Measurements from ENCODE around the gene NOTCH2.
"Not testable (repeated sequence)": the region's sequence is repeated elsewhere in the genome, so short reads cannot be mapped to it uniquely, and the experiment has no call there.

Gene NOTCH2

DNA sequence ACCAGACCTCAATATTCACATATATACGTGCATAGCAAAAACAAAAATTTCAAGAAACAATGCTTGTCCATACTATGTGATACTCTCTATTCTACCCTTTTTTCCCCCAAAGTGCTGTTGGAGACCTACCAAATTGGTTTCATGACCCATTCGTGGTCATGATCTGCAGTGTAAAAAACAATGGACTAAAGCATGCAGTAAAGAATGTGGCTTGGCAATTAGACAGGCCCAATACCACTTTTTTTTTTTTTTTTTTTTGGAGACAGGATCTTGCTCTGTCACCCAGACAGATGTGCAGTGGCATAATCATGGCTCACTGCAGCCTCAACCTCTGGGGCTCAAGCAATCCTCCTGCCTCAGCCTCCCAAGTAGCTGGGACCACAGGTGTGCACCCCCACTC, 21.3 kb downstream of the NOTCH2 start:
- not testable (repeated sequence) for DNase-seq

DNA sequence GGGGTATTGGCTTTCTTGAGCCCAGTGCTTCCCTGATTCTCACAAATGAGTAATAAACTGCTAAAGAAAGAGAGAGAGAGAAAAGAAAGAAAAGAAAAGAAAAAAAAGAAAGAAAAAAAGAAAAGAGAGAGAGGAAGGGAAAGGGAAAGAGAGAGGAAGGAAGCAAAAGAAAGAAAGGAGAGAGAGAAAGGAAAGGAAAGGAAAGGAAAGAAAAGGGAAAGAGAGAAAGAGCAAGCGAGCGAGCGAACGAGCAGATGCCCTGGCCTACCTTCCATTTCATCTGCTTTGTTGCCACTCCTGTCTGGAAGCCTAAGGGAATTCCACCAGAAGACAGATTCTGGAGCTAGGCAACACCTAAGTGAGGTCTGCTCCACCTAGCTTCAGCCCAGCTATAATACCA, 27.7 kb downstream of the NOTCH2 start:
- not testable (repeated sequence) for DNase-seq

DNA sequence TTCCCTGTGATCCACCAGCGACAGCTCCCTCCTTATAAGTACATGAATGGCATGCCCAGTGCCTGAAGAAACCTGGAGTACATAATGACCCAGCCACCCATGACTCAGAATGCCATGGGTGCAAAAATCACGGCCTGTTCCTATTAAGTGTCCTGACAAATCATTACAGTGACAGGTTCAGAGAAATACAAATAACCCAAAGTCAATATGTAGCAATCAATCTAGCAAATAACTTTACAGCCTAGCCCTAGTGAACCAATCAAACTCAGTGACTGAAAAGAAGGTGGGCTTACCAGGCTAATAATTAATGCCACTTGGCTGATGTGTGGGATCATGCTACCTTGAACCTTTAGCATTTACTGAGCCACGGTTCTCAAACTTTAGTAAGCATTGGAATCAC, 37.2 kb downstream of the NOTCH2 start:
- DNase-seq, result not testable (repeated sequence)

DNA sequence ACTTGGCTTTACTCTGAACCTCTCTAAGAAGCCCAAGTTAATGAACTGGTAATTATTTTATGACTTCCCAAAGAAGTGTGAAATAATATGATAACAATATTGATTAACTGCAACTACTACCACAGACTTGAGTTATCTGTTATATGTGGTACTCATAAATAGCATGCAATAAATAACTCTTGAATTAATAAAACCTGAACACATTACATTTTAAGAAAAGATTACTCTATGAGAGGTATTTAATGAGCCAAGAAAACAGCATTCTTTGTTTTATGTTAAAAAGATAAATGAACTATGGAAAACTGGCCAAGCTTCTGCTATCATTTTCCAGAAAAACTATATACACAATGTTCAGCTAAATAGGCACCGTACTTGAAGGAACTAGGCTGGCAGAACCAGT, 45.7 kb downstream of the NOTCH2 start:
- not testable (repeated sequence) for DNase-seq

DNA sequence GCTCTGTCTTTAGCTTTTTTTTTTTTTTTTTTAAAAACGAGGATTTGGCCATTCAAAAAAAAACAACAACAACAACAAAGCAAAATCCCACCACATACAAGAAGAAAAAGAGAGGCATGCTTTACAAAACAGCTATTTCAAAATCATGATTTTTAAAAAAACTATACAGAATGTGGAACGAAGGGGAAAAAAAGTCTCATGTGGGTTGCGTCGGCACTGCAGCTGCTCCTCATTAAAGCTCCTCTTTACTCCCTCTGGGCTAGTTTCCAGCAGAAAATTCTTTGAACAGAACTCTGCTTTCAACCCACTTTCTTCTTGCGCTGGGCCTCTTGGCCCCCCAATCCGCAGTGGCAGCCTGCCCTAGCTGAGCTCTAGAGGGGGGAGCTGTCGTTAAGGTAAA, 54.5 kb downstream of the NOTCH2 start:
- not testable (repeated sequence) for DNase-seq

DNA sequence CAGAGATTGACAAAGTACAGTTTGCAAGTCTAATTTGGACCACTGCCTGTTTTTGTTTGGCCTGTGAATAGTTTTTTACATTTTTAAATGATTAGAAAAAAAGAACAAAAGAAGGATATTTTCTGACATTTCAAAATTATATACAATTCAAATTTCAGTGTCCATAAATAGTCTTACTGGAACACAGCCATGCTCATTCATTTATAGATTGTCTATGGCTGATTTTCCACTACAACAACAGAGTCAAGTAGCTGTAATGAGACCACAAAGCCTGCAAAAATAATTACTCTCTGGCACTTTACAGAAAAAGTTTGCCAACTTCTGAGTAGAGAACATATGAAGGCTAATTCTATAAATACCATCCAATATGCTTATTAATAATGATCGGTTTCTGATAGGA, 61.1 kb downstream of the NOTCH2 start:
- not testable (repeated sequence) for DNase-seq

DNA sequence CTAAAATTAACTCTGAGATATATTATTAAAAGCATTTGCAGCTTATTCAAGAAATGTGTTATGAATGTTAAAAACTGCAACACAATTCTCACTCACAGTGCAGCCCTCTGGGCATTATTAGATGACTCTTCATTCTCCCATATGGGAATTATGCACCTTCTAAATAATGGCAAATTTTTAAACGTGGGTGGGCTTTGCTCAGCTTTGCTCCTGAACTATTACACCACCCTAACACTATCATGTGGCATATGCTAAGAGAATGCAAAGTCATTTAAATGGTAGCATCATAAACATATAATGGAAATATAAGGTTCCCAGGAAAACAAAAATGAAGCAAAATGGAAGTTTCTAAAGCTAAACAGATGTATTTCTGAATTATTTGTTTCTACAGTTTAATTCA, 61.6 kb downstream of the NOTCH2 start:
- DNase-seq, result not testable (repeated sequence)

DNA sequence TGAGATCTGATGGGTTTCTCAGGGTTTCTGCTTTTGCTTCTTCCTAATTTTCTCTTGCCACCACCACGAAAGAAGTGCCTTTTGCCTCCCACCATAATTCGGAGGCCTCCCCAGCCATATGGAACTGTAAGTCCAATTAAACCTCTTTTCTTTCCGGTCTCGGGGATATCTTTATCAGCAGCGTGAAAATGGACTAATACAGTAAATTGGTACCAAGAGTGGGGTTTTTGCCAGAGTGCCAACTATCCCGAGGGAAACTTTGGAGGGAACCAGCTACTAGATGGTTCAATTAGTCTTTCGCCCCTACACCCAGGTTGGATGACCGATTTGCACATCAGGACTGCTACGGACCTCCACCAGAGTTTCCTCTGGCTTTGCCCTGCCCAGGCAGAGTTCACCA, 68.4 kb downstream of the NOTCH2 start:
- DNase-seq, result not testable (repeated sequence)

DNA sequence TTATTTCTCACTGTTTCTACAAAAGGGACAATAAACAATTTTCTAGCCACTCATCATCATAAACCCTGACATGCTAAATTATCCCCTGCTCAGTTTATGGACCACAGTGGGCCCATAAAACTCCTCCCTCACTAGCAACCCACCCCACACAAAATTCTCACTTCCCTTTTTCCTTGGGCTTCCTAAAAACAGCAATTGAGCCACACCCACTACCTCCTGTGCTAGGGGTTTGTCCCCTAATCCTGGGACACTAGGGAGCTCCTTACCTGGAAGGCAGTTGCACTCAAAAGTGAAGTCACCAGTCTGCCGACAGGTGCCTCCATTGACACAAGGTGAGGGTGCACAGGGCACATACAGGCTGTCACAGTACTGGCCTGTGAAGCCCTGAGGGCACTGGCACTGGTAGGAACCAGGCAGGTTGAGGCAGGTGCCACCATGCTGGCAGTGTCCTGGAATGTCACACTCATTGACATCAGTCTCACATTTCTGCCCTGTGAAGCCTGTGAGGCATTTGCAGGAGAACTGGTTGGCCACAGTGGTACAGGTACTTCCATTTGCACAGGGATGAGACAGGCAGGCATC, 72.6 kb downstream of the NOTCH2 start:
- not testable (repeated sequence) for DNase-seq

DNA sequence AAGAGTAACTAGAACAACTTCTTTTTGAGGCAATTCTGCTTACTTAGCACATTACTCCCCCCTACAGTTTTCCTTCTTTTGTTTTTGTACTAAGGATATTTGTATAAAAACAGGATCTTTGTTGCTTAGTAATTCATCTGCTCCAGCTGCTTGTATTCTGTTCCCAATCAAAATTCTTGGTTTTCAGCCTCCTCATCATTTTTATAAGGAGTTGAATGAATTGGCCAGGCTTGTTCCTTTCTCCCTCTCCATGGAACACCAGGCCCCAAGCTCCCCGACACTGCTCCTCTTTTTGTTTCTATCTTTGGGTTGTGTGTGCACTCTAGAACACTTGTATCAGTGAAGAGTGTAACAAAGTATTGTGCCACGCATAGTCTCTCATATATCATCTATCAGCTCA, 73.5 kb downstream of the NOTCH2 start:
- DNase-seq, result not testable (repeated sequence)

DNA sequence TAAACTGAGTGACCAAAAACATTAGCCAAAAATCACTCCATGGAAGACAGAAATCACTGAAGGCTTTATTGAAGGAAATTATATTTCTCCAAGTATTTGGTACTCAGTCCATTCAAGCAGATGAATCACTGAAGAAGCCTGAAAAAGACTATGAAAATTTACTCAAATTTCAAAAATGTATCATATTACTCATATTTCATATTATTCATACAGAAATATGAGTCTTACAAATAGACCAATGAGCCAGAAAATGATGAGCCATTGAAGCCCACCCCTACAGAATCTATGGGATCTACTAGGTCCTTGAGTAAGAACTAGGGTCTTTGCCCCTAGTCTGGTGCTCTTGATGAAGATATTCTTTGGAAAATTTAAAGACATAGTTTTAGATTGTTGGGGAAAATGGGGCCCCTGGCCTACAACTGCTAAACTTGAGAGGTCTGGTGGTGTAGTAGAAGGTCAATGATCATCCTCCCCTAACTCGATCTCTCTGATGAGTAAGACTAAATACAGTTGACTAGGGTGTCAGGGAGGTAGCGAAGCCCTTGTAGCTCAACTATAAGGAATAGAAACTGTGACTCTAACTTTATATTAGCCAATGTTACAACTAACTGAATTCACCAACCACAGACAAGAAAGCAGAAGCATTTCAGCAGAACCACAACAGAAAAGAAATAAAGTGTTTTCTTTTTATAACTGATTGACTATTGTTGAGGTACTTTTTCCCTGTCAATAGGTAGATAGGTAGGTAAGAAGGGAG, 81.0 kb downstream of the NOTCH2 start:
- no peak for DNase-seq

DNA sequence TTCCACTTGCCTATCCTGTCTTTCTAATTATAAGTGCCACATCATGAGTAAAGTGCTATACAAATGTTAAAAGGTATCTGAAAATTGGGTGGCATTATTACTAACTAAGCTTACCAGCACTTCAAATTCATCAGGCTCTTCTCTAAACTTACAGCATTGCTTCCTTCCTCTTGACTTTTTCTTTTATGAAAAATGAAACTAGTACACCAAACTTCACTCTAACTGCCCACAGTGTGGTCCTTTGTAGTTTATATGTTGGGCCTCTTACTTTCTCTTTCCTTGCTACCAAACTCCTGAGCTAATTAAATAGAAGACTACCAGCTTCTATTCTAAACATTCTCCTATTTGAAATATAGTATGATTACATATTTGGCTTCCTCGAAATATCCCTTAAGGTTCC, 81.8 kb downstream of the NOTCH2 start:
- DNase-seq, result no peak

DNA sequence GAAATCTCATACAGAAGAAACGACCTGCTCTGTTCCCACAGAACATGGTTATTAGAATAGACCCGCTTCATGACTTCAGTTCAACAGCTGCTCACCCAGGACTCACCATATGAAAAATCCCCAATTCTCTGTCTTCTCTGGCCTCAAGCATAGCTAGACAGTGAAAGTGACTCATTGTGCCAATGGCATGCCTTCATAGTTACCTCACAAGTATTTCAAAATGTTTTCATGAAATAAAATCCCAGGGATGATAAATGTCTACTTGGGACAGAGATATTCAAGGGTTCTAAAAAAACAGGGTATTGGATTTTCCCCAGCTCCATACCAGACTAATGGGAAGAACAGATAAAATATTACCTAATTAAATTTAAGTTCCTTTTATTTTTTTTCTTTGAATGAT, 82.3 kb downstream of the NOTCH2 start:
- DNase-seq, result no peak

DNA sequence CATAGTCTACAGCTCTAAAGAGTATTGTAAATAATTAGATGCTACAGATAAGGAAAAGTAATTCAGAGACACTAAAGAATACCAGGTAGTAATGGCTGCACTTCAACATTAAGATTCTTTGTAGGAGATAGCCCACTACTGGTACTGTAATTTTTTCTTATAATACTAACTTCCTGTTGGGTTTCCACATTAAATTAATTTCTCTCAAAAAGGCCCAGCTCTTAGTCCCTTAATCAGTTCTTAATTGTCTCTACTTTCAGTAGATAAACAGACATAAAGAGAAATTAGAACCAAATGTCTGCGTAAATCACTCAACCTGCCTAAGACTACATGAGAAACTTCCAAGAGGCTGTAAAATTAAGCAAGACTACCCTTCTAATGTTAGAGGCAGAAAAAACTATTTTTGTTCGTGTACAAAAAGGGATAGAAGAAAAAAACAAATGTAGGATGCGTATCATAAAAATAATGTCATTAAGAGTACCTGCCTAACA, 83.4 kb downstream of the NOTCH2 start:
- no peak for DNase-seq

DNA sequence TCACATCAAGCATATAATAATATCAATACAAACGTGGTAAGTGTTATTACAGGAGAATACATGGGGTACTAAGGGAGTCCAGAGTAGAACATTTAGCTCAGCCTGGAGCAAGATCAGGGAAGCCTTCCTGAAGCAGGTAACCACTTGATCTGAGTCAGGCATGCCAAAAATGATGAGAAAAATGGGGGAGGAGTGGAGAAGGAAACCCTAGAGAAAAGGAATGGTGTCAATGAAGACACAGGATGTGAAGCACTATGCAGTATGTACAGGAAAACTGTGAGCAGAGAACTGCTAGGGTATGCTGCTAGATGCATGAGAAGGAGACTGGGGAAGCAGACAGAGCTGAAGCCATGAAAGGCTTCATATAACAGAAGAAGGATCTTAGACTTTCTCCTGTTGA, 84.7 kb downstream of the NOTCH2 start:
- DNase-seq, result no peak

DNA sequence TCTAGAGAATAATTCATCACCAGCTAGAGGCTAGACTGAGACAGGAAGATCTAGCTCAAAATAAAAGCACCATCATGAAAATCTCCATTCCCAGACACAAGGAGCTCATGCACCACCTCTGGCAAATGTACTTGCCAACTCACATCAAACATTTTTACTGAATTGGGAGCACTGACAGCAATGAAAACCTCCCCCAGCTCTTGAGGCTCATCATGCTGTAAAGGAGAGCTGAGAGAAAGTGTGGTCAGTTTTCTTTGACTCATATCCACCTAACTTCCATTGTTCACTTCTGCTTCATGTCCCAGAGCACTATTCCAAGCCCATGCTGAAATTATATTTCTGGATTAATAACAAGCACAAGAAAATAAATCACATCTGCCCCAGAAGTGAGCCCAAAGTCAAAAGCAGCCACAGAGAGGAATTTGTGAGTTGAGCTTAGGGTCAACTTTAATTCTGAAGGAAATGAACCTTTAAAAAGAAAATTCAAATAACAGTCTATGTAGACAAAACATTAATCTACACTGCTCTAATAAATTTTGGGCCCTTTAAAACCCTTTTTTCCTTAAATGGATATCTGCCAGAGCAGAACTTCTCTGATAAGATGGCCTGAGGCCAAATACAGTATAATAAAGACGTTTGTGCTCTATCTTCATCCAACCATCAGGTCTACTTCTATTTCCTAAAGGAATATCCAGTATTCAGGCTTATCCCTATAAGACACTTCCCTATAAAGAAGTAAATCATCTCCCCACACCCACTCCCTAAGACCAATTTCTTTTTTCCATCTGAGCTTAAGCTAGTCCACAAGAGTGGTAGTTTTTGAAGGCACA, 87.3 kb downstream of the NOTCH2 start:
- no peak for DNase-seq

DNA sequence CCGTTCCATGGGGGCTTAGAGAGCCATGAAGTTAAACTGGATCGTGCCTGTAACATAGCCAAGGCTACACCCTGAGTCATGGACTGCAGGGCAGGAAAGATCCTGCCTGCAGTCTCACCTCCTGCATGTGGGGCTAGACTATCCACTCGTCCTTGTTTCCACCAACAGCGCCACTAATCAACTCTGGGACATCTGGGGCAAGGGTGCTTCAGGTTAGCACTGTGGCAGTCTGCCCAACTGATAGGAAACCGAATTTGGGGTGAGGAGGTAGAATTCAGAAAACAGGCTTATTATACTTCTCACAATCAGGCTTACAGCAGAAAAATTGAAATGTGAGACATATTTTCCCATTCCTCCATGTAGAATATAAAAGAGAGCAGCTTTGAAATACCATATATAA, 88.0 kb downstream of the NOTCH2 start:
- DNase-seq, result no peak

DNA sequence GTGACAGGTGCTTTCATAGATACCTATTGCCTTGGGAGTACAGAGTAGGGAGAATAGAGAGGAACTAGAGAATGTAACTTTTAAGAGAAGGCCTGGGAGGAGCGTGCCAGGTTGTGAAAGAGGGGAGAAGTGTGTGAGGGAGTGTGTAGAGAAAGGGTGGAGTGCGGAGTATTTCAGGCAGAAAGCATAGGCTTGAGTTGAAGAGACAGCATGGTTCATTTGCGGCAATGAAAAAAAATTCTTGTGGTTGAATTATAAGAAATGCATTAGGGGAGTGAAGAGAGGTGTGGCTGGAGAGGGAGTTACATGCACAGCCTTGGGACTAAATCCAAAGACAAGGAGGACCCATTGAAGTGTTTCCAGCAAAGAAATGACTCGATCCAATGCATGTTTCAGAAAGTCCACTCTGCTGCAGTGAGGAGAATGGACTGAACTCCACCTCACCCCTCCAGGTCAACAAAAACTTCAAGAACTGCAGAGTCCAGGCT, 91.4 kb downstream of the NOTCH2 start:
- no peak for DNase-seq

DNA sequence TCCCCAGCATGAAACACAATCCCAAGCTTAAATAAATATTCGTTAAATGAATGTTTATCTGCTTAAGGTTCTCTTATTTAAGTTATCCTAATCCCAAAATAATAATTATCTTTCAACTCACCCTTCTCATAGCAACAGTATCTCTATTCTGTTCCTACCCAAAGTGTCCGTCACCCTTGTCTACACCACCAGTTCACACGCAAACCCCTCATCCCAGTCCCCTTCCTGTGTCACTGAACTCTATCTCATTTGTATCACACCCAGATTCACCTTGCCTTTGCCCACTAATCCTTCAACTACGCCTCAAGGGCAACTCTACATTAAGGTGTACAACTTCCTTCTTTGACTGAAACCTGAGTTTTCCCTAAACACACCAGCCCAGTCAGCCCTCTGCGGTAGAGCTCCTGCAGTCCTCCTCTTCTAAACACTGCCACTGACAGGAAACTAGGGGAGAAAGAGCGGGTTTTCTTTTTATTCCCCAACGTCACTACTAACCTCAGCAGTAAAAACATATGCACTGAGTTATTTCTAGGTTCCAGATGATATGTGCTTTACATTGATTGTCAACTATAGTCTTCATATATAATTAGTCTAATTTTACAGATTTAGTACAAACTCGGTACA, 92.2 kb downstream of the NOTCH2 start:
- DNase-seq, result not testable (repeated sequence)

DNA sequence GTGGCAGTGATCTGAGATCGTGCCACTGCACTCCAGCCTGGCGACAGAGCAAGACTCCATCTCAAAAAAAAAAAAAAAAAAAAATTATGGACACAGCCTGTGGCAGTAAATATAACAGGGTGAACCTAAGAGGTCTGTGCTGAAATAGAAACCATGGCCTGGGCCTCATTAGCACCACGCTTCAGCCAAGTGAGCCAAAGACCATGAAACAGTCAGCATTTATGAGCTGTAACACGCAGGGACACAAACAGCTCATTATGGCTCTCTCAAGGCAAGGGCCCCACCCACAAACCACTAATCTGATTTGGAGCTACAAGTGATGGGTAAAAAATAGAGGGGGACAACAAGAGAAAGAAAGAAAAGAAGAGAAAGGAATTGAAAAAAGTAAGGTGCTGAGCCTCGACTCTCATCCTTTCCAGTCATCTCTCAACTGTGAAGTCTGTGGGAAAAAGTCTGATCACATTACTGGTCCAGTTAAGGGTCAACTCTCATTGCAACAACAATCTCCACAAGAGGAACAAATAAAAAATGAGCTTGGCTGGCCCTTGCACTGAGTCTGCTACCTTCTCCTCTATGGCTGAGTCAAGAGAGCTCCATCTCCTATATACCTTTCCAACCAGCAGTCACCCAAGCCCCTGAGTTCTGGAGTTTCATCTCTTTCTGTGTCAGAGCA, 93.7 kb downstream of the NOTCH2 start:
- not testable (repeated sequence) for DNase-seq

DNA sequence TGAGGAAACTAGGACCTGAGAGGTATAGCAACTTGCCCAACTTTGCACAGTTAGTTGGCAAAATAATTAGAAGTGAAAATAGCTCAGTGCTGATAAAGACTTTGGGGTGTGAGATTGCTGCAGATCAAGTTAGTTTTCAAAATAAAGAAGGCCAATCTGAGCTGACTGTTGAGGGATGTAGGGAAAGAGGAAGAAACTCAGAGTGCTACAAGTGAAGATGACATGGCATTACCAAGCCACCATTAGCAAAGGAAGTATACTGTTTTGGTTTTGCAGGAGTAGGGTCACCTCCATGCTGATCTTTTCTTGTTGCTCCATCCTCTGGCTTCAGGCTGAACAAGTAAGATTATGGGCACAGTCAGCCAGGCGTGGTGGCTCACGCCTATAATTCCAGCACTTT, 94.5 kb downstream of the NOTCH2 start:
- no peak for DNase-seq

DNA sequence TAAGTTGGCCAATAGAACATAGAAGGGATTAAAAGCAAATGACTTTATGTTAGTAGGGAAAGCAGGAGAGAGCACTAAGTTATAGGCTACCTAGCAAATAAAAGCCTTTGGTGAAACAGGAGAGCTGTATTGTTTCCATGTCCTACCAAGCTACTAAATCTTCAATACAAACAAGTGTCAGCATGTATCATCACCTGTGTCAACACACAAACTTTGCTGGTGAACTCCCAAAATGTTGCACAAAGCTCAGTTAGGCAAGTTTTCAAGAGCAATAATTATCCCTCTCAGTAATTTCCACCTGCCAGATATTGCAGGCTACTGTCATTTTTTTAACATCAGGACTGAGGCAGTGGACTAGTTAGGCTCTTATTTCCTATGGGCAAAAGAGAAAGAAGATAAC, 95.4 kb downstream of the NOTCH2 start:
- no peak for DNase-seq
